HG02970 (cell line): ENCODE results near the gene YPEL1.

ENCODE experiments used
- ATAC-seq: cut with Tn5 transposase; IDR thresholded peaks from one replicate; pipeline ENCODE4 v1.9.1; 2021; ENCODE audit warnings: mild to moderate bottlenecking, moderate library complexity, moderate number of reproducible peaks; ENCODE audit not compliant: unreplicated experiment, low FRiP score

The YPEL1 gene, protein sequence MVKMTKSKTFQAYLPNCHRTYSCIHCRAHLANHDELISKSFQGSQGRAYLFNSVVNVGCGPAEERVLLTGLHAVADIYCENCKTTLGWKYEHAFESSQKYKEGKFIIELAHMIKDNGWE

DNA sequence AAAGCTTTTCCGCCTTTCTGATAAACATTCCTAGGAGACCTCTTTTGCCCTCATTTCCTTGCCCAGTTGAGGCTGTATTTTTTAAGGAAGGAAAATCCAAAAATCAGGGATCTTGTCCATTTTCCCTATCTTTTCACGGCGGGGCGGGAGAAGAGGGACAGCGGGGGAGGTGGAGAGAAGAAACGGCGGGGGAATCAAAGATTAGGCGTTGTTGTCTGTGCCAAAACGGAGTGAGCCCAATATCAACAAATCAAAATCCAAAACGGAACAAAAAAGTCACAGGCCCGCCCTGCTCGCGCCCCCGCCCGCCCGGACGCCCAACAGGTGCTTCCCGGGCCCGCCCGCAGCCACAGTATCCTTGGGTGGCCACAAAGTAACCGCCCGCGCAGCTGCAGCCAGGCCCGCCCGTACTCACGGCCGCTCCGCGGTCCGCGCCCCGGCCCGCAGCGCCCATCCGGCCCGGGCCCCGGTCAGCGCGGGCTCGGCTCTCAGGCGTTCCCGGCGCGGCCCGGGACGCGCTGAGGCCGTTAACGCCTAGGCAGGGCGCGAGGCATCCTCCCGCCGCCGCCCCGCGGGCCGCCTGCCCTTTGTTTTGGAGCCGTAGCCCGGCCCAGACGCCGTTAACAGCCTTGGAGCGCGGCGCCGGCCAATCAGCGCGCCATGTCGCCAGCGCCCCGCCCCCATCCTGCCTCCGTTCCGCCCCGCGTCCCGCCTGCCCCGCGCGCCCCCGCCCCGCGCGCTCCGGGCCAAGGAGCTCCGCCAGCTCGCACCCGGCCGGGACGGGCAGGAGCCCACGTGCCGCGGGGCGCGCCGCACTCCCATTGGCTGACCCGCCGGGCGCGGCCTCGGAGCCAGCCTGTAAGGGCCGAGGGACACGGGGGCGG lies at the start of gene YPEL1:
Gene YPEL1, minus strand, starts transcription at position 595 of the 884 bp plus-strand sequence. CDS start 25,050 bp downstream, outside the sequence.
- peak; percentile 86 for ATAC-seq

GRCh38 chr22:21780259-21780658 lies 44.7 kb upstream of the YPEL1 start:
- ATAC-seq: no peak

DNA sequence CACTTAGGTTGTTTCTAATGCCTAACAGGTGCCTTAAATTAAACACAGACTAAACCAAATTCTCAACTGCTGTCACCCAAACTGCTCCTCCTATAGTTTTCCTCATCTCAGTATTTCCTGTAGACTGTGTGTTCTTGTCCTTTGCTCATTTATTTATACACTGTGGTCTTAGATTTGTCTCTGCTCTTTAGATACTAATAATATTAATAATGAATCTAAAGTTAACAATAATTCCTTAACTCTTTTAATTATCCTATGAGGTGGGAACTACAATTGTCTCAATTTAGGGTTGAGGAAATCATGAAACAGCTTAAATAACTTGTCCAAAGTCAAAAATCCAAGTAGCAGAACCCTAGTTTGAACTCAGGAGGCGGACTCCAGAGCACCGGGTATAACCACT lies 43.9 kb upstream of the YPEL1 start:
- ATAC-seq: no peak

GRCh38 chr22:21778705-21779363 lies 43.2 kb upstream of the YPEL1 start:
- no peak for ATAC-seq

DNA sequence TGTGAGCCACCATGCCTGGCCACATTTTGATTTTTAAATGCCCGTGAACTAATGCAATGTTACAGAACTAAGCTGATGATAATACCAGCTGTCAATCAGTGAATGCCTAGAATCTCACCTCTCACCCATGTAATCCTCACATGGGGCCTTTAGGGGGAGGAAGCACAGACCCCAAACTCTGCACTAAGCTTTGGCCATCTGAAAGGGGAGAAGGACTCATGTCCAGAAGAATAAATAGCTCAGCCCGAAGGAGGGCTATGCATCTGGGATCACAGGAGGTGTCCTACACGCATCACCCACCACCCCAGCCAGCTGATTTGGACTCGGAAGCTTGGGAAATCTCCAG lies 36.0 kb upstream of the YPEL1 start:
- no peak for ATAC-seq

- ATAC-seq: no peak
These were observed 32.8 kb upstream of the YPEL1 start for GRCh38 chr22:21768435-21768834.

- ATAC-seq: no peak
These were observed 31.3 kb upstream of the YPEL1 start for GRCh38 chr22:21766691-21767462.

DNA sequence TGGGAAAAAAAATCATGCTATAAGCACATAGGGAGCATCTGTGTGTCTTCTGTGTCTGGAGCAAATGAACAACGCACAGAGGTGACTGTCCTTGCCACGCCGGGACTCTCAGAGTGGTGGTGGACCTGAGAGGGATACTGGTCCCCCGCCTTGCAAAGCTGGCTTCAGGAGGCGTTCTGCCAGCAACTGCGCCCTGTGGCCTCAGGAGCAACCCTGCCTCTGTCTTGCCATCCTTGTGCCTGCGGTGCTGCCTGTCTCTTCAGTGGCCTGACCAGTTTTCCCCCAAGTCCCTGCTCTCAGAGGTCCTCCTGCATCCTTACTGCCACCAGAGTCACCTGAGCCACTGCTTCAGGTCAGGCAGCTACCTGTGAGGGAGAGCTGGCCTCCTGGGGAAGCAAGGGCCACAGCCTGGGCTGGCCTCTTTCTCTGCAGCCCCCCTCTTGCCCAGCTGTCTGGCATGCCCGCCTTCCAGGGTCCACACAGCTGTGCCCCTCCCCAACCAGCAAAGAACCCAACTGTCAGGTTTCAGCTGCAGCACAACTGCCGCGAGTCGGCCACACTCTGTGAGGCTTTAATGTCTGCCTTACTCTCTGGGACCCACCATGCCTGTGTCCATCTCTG lies 30.4 kb upstream of the YPEL1 start:
- ATAC-seq: no peak

- no peak for ATAC-seq
These were observed 28.6 kb upstream of the YPEL1 start for GRCh38 chr22:21764038-21764804.

DNA sequence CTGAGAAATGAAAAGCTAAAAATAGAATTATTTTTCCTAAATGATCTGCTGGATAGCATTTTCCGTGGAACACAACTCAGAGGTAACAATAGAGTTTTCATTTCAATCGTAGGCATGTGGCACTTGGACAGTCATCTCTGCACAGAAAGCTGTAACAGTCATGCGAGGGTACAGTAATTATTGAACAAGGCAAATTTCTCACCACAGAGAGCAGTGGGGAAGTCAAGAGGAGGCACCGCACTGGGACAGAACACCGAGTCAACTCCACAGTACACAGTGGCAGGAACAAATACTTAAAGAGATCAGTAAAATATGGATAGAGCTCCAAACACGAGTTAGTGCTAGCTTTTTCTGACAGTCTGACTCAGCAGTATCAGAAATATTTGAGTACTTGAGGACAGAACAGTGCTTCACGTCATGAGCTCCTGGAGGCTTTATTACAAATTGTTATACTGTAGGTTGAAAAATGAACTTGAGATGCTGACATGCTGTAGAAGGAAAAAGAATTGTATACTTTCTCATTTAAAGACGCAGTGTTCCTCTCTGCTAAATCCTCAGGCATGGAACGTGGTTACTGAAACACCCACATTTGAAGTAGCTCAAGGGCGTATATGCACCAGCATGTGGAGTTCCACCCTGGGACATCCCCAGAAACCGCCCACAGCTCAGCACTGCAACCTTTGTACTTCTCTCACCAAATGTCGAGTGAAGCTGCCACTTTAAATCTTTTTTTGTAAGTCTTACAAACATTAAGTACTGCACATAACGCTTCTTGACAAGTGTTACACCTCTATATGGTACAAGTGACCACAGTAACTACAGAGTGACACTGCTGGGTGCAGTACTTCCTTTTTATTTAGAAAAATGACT lies 27.4 kb upstream of the YPEL1 start:
- ATAC-seq: no peak

- ATAC-seq: no peak
These were observed 26.5 kb upstream of the YPEL1 start for GRCh38 chr22:21761994-21762680.

DNA sequence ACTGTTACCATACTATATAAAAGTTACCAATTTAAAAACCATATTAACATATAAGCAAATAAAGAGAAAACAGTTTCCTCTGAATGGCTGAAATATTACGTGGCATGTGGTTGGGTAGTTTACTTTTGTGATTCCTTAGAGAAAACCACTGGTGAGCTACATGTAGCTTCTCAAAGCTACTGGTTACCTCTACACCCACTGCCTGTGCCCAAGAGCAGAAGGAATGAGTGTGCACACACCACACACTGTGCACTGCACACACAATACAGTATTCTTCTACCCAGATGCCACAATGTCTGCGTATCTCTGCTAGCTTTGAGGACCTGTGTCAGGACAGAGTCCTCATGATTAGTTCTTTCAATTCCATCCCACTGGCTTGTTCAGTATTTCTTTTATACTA lies 25.5 kb upstream of the YPEL1 start:
- no peak for ATAC-seq

DNA sequence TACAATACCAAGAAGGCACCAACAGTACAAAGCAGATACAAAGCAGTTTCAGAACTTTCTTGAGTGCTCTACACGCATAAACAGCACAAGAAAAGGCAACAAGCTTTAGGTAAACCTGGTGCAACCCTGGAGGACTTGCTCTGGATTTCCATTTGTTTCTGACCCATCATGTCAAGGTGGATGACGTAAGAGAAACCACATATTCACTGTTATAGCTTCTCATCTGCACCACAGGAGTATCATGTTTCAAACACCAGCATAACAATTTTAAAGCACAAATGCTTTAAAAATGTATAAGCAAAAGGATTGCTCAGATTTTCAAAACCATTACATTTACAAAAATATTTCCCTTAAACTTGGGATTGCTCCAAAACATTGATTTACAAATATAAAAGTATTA lies 25.0 kb upstream of the YPEL1 start:
- ATAC-seq: no peak

DNA sequence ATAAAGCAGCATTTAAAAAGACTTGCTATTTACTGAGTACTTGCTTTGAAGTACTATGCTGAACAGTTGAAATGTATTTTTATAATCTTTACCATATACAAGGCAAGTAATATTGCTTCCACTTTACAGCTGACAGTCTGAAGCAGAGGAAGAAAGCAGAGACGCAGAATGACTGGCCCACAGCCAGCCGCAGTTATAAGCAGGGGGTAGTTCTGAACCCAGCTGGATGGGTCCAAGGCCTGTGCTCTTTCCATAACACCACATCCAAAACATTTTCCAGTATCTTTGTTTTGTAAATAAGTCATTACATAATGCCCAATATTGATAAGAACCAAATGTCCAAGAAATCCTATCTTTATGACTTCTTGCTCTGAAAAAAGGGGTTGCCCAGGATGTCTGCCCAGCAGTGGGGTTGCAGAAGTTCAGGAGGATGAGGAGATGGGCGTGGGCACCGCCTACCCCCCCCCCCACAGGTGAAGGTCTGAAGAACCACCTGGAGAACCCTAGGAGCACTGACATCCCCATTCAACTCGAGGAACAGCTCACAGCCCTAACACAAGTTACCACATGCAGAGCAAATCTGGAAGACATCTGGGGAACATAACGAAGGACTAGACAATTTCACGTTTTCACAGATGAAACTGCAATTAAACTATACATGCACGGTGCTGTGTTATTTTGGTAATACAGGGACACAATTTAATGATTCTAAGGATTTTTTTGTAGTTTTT lies 24.2 kb upstream of the YPEL1 start:
- ATAC-seq: no peak

DNA sequence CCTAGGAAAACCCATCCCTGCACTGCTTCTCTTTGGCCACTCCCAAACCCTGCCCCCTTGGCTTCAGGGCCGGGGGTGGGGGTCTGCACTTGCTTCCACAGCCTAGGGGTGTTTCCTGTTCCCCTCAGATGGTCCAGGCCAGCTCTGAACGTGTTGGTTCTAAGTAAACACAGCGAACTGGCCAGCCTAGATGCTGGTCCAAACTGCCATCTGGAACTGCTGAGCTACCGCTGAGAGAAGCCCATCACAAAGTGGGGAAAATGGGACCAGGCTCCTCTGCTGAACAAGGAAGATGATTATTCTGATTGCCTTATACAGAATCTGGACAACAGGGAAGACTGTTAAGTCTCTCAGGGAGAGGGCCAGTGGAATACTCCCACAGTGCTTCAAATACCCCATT lies 23.5 kb upstream of the YPEL1 start:
- no peak for ATAC-seq

- ATAC-seq: no peak
These were observed 22.7 kb upstream of the YPEL1 start for GRCh38 chr22:21758091-21758864.

- ATAC-seq: no peak
These were observed 20.3 kb upstream of the YPEL1 start for GRCh38 chr22:21755851-21756284.
